ENCODE measurements around the gene CFTR. TPM values are rescaled to one million over a fixed set of nuclear protein-coding genes. Genes with fewer than 3 reads are reported as not detected.

The CFTR gene
- total and polyA plus RNA-seq, 2 of the 8 experiments (the other 6 are each of a cell fraction or from before 2014, with no cell fraction given), result 1.2 to 1.6 TPM

DNA sequence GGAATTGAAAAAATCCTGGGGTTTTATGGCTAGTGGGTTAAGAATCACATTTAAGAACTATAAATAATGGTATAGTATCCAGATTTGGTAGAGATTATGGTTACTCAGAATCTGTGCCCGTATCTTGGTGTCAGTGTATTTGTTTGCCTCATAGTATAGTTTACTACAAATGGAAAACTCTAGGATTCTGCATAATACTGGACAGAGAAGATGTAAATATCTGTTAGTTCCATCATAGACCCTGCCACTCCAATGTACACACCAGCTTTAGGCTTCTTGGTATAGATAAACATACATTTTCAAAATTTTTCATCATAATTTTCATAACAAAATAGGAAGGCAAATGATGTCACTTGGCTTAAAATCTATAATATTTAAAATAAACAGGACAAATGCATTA, 108.1 kb downstream of the CFTR start (continued):
- TF ChIP-seq GABPA (IDR thresholded peaks at IDR 0.05; ENCODE audit: borderline replicate concordance, insufficient read depth, low read length), result no peak
- TF ChIP-seq RBBP5 (IDR thresholded peaks at IDR 0.05; ENCODE audit: borderline replicate concordance, low read depth, low read length), result no peak
